ENCODE measurements around the gene CCDC51. TPM values are rescaled to one million over a fixed set of nuclear protein-coding genes. Genes with fewer than 3 reads are reported as not detected.

The CCDC51 gene
- total and polyA plus RNA-seq, 2 of the 13 experiments (the other 11 are each of a cell fraction or from before 2014, with no cell fraction given), result 18.1 to 29.4 TPM

- TF ChIP-seq ZGPAT (CRISPR knock-in tag; IDR thresholded peaks at IDR 0.05), result peak; percentile 73; the same call in 1 of the 2 replicates
- TF ChIP-seq PRDM4 (CRISPR knock-in tag; IDR thresholded peaks at IDR 0.05; ENCODE audit: borderline replicate concordance), result no peak
- no peak for TF ChIP-seq ZNF879 (CRISPR knock-in tag; IDR thresholded peaks at IDR 0.05)
- TF ChIP-seq FOXO1 (CRISPR knock-in tag; IDR thresholded peaks at IDR 0.05), result peak; percentile 12; the same call in 1 of the 2 replicates
- TF ChIP-seq MYC (CRISPR knock-in tag; IDR thresholded peaks at IDR 0.05; ENCODE audit: borderline replicate concordance), result peak; percentile 93
- no peak for TF ChIP-seq SOX5 (CRISPR knock-in tag; IDR thresholded peaks at IDR 0.05; ENCODE audit: borderline replicate concordance)
- no peak for TF ChIP-seq ZNF530 (CRISPR knock-in tag; IDR thresholded peaks at IDR 0.05; ENCODE audit: low read depth)
- TF ChIP-seq YEATS2 (CRISPR knock-in tag; IDR thresholded peaks at IDR 0.05; ENCODE audit: borderline replicate concordance), result peak; percentile 94
- TF ChIP-seq THAP8 (CRISPR knock-in tag; IDR thresholded peaks at IDR 0.05; ENCODE audit: borderline replicate concordance), result peak; percentile 80; the same call in 1 of the 2 replicates
- peak; percentile 91 to 98 for TF ChIP-seq POLR2A (IDR thresholded peaks at IDR 0.05; ENCODE audit: insufficient read depth in 1 of 2, low read depth in 2 of 2, low read length in 2 of 2)
- peak; percentile 72 for TF ChIP-seq GATA4 (IDR thresholded peaks at IDR 0.05; ENCODE audit: borderline replicate concordance, low read depth)
- TF ChIP-seq ZNF44 (CRISPR knock-in tag; IDR thresholded peaks at IDR 0.05), result no peak
- TF ChIP-seq ZNF510 (CRISPR knock-in tag; IDR thresholded peaks at IDR 0.05; ENCODE audit: low read depth), result no peak
- TF ChIP-seq ATRX (CRISPR knock-in tag; IDR thresholded peaks at IDR 0.05; ENCODE audit: borderline replicate concordance), result no peak
- no peak for TF ChIP-seq MTF1 (CRISPR knock-in tag; IDR thresholded peaks at IDR 0.05)
- peak; percentile 49; the same call in 1 of the 2 replicates for TF ChIP-seq SIX4 (CRISPR knock-in tag; IDR thresholded peaks at IDR 0.05)
- TF ChIP-seq TGIF2 (CRISPR knock-in tag; IDR thresholded peaks at IDR 0.05), result peak; percentile 42; the same call in 1 of the 2 replicates
- no peak for TF ChIP-seq AHDC1 (CRISPR knock-in tag; IDR thresholded peaks at IDR 0.05; ENCODE audit: borderline replicate concordance)
Measured at GRCh38 chr3:48446425-48447193, 6.7 kb upstream of the CCDC51 start, which contains the start of gene ATRIP (continued).

All from HepG2 (cell line).